Measurements from ENCODE around the gene CADPS2.

The CADPS2 gene

DNA sequence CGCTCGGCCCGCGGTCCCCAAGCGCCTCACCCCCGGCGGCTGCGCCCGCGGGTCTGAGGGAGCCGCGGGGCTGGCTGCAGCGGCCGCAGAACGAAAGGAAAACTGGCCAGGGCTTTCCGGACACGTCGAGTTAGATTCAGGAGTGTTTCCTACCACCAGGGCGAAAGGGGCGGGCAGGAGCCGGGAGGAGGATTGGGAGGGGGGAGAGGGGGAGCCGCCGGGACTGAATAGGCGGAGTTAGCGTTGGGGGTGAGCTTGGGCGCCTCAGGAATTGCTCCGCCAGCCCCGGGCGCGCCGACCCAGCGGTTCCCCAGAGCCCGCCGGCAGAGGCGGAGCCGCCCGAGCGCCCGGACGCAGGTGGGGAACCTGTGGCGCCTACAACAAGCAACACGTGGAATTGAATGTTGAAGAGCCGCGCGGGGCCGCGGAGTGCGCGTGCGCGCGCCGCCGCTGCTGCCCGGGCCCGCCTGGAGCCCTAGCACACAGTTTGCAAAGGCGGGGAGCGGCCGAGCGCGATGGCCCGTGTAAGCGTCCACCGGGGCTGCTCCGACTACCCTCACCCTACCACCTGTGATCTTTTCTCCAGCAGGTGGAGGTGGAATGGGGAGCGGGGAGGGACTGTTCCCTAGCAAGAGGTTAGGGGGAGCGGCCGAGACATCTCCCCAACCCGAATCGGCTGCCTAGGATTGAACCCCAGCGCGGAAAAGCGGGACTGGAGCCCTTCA, at the start of gene CADPS2:
CADPS2 (minus strand) TSS at position 104 of the 725 bp plus-strand sequence. CDS start 123 bp downstream, outside the sequence.
- peak; percentile 73 for DNase-seq

GRCh38 chr7:122935620-122936019, 49.4 kb upstream of the CADPS2 start:
- no peak for DNase-seq

GRCh38 chr7:122919643-122920181, 33.5 kb upstream of the CADPS2 start:
- no peak for DNase-seq

GRCh38 chr7:122914812-122915211, 28.6 kb upstream of the CADPS2 start:
- DNase-seq = no peak

DNA sequence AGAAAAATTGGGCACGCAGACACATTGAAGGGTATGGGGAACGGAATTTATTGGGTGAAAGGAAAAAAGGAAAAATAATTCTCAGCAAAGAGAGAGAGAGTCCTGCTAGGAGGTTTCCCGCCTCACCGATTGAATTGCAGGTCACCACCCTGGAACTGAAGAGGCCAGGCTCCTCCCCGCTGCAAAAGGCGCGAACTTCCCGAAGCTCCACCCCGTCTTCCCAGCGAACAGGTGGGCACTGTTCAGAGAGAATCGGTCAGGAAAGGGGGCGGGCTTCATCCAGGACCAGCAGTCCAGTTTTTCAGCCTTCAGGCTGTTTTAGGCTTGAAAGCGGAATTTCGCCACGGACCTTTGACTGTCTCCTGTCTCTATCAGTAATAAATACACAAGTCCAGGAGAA, 27.3 kb upstream of the CADPS2 start:
- no peak for DNase-seq

DNA sequence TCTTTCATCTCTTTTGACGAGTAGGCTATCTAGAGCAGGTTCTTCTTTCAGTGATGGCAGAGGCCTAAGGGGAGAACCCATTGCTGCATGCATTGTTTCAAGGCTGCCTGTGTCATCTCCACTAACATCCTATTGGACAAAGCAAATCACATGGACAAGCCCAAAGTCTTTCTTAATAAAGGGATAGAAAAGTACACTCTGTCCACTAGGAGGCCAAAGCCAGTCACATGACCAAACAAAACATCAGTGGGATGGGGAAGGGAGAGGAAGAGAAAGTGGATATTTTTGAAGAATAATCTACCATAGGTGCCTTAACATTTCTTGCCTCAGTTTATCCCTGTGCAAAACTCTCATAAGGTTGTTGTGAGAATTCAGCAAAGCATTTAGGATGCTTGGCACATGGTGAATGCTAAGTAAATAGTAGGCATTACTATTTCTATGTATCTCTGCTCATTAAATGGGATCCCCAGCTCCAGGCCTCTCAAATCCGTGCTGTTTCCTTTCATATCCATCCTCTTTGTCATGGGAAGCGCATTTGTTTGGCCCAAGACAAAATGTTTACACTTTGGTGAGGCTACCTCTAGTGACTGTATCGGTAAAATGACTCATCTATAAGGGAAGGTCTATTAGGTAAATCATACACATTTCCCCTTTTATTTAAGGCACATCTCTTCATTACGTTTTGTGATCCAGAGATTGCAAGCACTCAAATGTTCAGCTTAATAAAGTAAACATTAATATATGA, 16.7 kb upstream of the CADPS2 start:
- no peak for DNase-seq

DNA sequence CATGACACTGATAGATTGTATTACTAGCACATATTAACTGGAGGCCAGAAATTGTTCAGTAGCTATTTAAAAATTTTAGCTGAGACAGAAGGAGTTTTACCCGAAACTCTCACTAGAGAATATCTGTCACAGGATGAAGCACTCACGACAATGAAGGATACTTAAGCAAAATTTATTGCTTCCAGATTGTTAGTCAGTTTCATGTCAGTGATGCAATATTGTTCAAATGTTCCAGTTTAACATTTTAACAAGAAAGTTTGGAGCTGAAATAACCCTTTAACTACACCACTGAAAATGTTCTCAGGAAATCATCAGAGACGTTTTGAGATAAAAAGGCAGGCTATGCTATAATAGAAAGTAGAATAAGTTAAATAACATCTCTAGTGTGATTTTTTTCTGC, 15.0 kb upstream of the CADPS2 start:
- DNase-seq = no peak

GRCh38 chr7:122896509-122896908, 10.2 kb upstream of the CADPS2 start:
- DNase-seq = no peak

- DNase-seq = no peak
Measured at GRCh38 chr7:122893486-122893885, 7.2 kb upstream of the CADPS2 start.

DNA sequence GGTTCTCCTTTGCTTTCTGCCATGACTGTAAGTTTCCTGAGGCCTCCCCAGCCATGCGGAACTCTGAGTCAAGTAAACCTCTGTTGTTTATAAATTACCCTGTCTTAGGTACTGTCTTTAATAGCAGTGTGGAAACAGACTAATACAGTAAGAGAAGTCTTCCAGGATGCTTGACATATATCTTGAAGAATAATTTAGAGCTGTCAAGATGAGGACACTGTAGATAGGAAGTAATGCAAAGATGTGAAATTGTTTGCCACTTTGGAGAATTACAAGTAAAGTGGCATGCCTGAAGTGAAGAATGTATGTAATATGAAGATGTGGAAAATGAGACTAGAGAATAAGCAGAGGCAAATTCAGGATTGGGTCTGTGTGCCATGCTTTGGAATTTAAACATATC, 2.9 kb upstream of the CADPS2 start:
- DNase-seq = no peak

- DNase-seq = no peak
Measured at GRCh38 chr7:122887848-122888247, 1.6 kb upstream of the CADPS2 start.

- DNase-seq = peak; percentile 9
Measured at GRCh38 chr7:122887198-122887597, 938 bp upstream of the CADPS2 start.

- DNase-seq = peak; percentile 17
Measured at GRCh38 chr7:122885583-122886356, 490 bp downstream of the CADPS2 start.

GRCh38 chr7:122884186-122884585, 2.1 kb downstream of the CADPS2 start:
- peak; percentile 15 for DNase-seq

DNA sequence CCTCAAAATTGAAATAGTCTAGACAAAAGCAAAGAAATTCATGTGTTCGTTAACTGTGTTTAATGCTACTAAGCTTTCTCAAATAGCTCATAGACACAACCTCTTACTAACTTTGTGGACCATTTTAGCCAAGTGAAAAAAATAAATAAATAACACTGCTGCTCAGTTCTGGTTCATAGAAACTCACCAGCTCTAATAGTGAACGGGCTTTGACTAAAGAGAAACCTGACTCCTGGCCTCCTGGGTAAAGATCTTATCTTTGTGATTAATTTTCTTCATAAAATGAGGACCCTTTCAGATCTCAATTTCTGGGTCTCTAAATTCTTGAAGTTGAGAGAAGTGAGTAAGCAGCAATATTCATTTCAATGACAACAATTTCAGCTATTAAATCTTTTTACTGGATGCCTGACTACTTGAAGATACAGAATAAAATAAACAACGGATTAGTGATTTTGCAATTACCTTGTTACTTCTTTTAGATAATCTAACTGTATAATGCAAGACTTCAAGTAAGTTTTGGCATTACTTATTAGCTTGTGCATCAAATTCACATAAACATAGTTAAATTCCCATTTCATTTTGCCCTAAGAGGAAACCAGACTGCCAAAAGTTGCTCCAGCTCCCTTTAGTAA, 3.1 kb downstream of the CADPS2 start:
- no peak for DNase-seq

- DNase-seq = no peak
Measured at GRCh38 chr7:122881324-122881723, 4.9 kb downstream of the CADPS2 start.

- DNase-seq = no peak
Measured at GRCh38 chr7:122869260-122869659, 17.0 kb downstream of the CADPS2 start.

DNA sequence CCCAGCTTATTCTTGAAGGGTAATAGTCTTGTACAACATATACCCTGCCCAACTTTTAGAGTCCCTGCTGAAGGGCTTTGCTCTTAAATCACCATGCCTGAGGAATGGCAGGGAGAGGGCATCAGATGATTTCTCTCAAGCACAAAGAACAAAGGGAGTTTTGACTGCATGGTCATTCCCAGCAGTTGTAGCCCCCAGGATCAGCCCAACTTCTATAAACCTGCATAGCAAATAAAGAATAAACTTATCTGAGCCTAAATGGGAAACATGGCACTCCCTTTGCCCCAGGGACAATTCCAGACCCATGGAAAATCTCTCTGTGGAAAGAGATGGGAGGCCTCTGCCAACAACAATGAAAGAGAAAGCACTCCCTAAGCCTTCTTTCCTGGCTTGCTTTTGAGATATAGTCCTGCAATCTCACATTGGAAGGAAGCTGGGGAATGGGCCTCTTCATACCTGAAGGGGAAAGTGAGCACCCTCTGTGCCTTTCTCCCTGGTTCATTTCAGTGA, 18.7 kb downstream of the CADPS2 start:
- no peak for DNase-seq

- no peak for DNase-seq
Measured at GRCh38 chr7:122864838-122865237, 21.4 kb downstream of the CADPS2 start.

GRCh38 chr7:122864016-122864415, 22.2 kb downstream of the CADPS2 start:
- DNase-seq = no peak

DNA sequence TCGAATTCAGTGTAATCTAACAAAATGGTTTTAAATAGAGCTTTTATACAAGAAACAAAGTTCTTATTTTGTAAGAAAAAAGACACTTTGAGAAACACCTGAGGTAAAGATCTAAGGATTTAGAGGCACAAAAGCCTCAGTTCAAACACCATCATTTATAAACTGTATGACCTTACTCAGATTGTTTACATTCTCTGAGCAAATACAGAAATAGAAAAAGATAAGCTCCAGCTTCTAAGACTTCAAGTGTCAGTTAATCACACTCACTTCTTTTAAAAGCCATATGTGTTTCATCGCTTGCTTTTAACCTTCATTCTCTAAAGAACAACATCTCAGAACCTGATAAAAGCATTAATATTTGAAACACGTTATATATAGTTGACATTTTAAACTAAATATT, 27.9 kb downstream of the CADPS2 start:
- no peak for DNase-seq

- no peak for DNase-seq
Measured at GRCh38 chr7:122850528-122850927, 35.7 kb downstream of the CADPS2 start.

DNA sequence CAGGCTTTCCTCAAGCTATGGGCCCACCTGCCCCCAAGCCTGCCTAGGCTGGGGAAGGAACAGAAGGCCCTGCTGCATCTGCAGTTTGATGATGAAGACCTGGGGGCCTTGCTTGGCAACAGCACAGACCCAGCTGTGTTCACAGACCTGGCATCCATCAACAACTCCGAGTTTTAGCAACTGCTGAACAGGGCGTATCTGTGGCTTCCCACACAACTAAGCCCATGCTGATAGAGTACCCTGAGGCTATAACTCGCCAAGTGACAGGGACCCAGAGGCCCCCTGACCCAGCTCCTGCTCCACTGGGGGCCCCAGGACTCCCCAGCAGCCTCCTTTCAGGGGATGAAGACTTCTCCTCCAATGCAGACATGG, 36.3 kb downstream of the CADPS2 start:
- DNase-seq = no peak
